ENCODE data around the gene CR1. TPM values are rescaled to one million over a fixed set of nuclear protein-coding genes. Genes with fewer than 3 reads are reported as not detected.

The CR1 gene
- total RNA-seq, 1 experiment from 2014 or later, result 0.07 TPM

DNA sequence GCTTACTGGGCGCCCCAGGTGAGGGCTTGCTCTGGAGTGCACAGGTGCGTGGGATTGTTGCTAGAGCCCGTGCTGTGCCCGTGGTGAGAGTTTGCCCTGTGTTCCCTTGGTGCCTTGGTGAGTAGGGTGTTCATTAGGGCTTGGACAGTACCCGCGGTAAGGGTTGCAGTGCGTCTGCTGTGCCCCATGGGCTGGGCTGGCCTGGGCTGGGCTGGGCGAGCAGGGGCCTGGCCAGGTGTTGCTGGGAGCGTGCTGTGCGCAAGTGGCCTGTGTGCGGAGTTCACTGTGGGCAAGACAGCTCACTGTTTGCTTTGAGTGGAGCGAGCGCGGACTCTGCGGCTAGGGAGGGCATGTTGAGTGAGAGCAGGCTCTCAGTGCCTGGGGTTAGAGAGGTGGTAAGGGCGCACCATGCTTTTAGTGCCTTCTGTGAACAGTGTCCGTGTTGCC, 149.7 kb downstream of the CR1 start:
- no peak for DNase-seq (ENCODE audit: low read depth, low spot score)
- ATAC-seq, result no peak
- intact Hi-C loops (cut with micrococcal nuclease), result no loop called here

More for the DNA sequence above, 149.7 kb downstream of the CR1 start:
- Histone ChIP-seq H3K4me3 (replicated peaks in 1 of 2; ENCODE audit: low read depth in 1 of 2, low read length in 2 of 2) (no peak overlapping the region), H3K4me1 (ENCODE audit: control insufficient read depth in 1 of 2, insufficient read depth in 2 of 2, low read length in 2 of 2) (no peaks in the 10 kb centered on the region), H3K27me3 (ENCODE audit: insufficient read depth, low read length) (no peaks in the 10 kb centered on the region), H3K4me2 (ENCODE audit: low read length) (no peak overlapping the region), H3K27ac (ENCODE audit: low read depth, low read length) (no peak overlapping the region), H3K9me2 (ENCODE audit: insufficient read depth) (no peaks in the 10 kb centered on the region), H3K79me2 (ENCODE audit: insufficient read depth, low read length) (no peaks in the 10 kb centered on the region), H3K9me3 (ENCODE audit: control insufficient read depth in 1 of 2, insufficient read depth in 1 of 2, low read depth in 1 of 2, low read length in 2 of 2) (no peaks in the 10 kb centered on the region), H4K20me1 (ENCODE audit: insufficient read depth) (no peaks in the 10 kb centered on the region), H3K36me3 (ENCODE audit: control insufficient read depth in 1 of 2, insufficient read depth in 2 of 2, low read length in 2 of 2) (no peaks in the 10 kb centered on the region), H2AFZ (ENCODE audit: low read depth, low read length, poor library complexity, severe bottlenecking) (no peak overlapping the region), H3K9ac (ENCODE audit: low read length) (no peak overlapping the region)
- no TSS peak for BruUV-seq (replicated peaks)
- ChIA-PET CTCF (no interaction called here), POLR2A (no interaction called here), RAD21 (ENCODE audit: low non-redundant PET in 1 of 2, low total read pairs in 2 of 2, uncharacterized antibody in 2 of 2, unreplicated experiment in 2 of 2) (no interaction called here)
- TF ChIP-seq REST (IDR thresholded peaks at IDR 0.05; ENCODE audit: low read depth) (no peak), EZH2phosphoT487 (IDR thresholded peaks at IDR 0.05; ENCODE audit: borderline replicate concordance) (no peak), EGR1 (IDR thresholded peaks at IDR 0.05; ENCODE audit: low read depth) (no peak)
- TF ChIP-seq, protein P1, sequence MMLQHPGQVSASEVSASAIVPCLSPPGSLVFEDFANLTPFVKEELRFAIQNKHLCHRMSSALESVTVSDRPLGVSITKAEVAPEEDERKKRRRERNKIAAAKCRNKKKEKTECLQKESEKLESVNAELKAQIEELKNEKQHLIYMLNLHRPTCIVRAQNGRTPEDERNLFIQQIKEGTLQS (IDR thresholded peaks at IDR 0.05), result no peak

Measured in HCT116 (cell line).